ENCODE data around the gene PRDM10. TPM values are rescaled to one million over a fixed set of nuclear protein-coding genes. Genes with fewer than 3 reads are reported as not detected.

The PRDM10 gene
- total RNA-seq, 1 experiment from 2014 or later: 9.2 TPM

- no peaks in the 10 kb centered on the region for H4K20me1 ChIP-seq (ENCODE audit: insufficient read depth)
- H3K27ac ChIP-seq (ENCODE audit: low read depth, low read length): no peak overlapping the region
- H2AFZ ChIP-seq (ENCODE audit: low read depth, low read length, poor library complexity, severe bottlenecking): no peak overlapping the region
- H3K36me3 ChIP-seq (ENCODE audit: control insufficient read depth in 1 of 2, insufficient read depth in 2 of 2, low read length in 2 of 2): peaks cover 73 to 80% of the 10 kb centered on the region in 2 experiments
- H3K4me2 ChIP-seq (ENCODE audit: low read length): no peak overlapping the region
- DNase-seq (ENCODE audit: low read depth, low spot score) (no peak), ATAC-seq (peak; percentile 89)
- H3K4me1 ChIP-seq (ENCODE audit: control insufficient read depth in 1 of 2, insufficient read depth in 2 of 2, low read length in 2 of 2): no peaks in the 10 kb centered on the region
- H3K4me3 ChIP-seq (replicated peaks in 1 of 2; ENCODE audit: low read depth in 1 of 2, low read length in 2 of 2): no peak overlapping the region
- TF ChIP-seq JUND (IDR thresholded peaks at IDR 0.05): no peak
- TF ChIP-seq RAD21 (IDR thresholded peaks at IDR 0.05; ENCODE audit: low read depth): peak; percentile 56; the same call in 1 of the 2 replicates
- TF ChIP-seq CTCF (IDR thresholded peaks at IDR 0.05 in 2 of 3, conservative IDR thresholded peaks at IDR 0.05 in 1 of 3; ENCODE audit: borderline replicate concordance in 1 of 3, insufficient read depth in 1 of 3, low read depth in 2 of 3, low read length in 2 of 3): peak; percentile 33 to 76 (median 73); a peak in 5 of 6 replicates
- TF ChIP-seq MAX (IDR thresholded peaks at IDR 0.05): no peak
- H3K79me2 ChIP-seq (ENCODE audit: insufficient read depth, low read length): no peaks in the 10 kb centered on the region; the same call in 1 of the 2 replicates
- H3K9me2 ChIP-seq (ENCODE audit: insufficient read depth): no peaks in the 10 kb centered on the region
- intact Hi-C loops (cut with micrococcal nuclease): no loop called here
- RAD21 ChIA-PET (ENCODE audit: low non-redundant PET in 1 of 2, low total read pairs in 2 of 2, uncharacterized antibody in 2 of 2, unreplicated experiment in 2 of 2): interaction anchor here (1.0 to 1.3 kb wide), 2 partner anchors 251 kb away, joined by 4 to 5 read pairs; no protein-coding TSS in a partner anchor
- POLR2A ChIA-PET: no interaction called here
- no peaks in the 10 kb centered on the region for H3K27me3 ChIP-seq (ENCODE audit: insufficient read depth, low read length)
- no peak overlapping the region for H3K9ac ChIP-seq (ENCODE audit: low read length)
- no TSS peak for BruUV-seq (replicated peaks)
- CTCF ChIA-PET: interaction anchor here (0.9 to 2.7 kb wide), 5 partner anchors 98 to 265 kb away, joined by 3 to 24 read pairs (median 3); no protein-coding TSS in a partner anchor
- no peaks in the 10 kb centered on the region for H3K9me3 ChIP-seq (ENCODE audit: control insufficient read depth in 1 of 2, insufficient read depth in 1 of 2, low read depth in 1 of 2, low read length in 2 of 2)
These were observed 121.0 kb downstream of the PRDM10 start for GRCh38 chr11:129881570-129882170.

- ChIA-PET POLR2A (no interaction called here), RAD21 (ENCODE audit: low non-redundant PET in 1 of 2, low total read pairs in 2 of 2, uncharacterized antibody in 2 of 2, unreplicated experiment in 2 of 2) (no interaction called here), CTCF (no interaction called here)
- H3K36me3 ChIP-seq (ENCODE audit: control insufficient read depth in 1 of 2, insufficient read depth in 2 of 2, low read length in 2 of 2): peaks cover 71 to 80% of the 10 kb centered on the region in 2 experiments
- intact Hi-C loops (cut with micrococcal nuclease): no loop called here
- H3K27me3 ChIP-seq (ENCODE audit: insufficient read depth, low read length): no peaks in the 10 kb centered on the region
- H4K20me1 ChIP-seq (ENCODE audit: insufficient read depth): no peaks in the 10 kb centered on the region
- TF ChIP-seq SRF (IDR thresholded peaks at IDR 0.05; ENCODE audit: low read depth) (no peak), SP1 (IDR thresholded peaks at IDR 0.05; ENCODE audit: low read depth) (no peak), MAX (IDR thresholded peaks at IDR 0.05) (no peak), POLR2AphosphoS5 (IDR thresholded peaks at IDR 0.05; ENCODE audit: low read depth, low read length) (no peak), ELF1 (IDR thresholded peaks at IDR 0.05; ENCODE audit: borderline replicate concordance, low read depth) (no peak), REST (IDR thresholded peaks at IDR 0.05; ENCODE audit: low read depth) (no peak), TCF7L2 (IDR thresholded peaks at IDR 0.05; ENCODE audit: borderline replicate concordance, extremely low read depth, insufficient read depth, insufficient read length) (no peak)
- no peaks in the 10 kb centered on the region; the same call in 1 of the 2 replicates for H3K79me2 ChIP-seq (ENCODE audit: insufficient read depth, low read length)
- DNase-seq (ENCODE audit: low read depth, low spot score) (no peak), ATAC-seq (no peak)
- no TSS peak for BruUV-seq (replicated peaks)
- H3K9me2 ChIP-seq (ENCODE audit: insufficient read depth): no peaks in the 10 kb centered on the region
- no peaks in the 10 kb centered on the region for H3K4me1 ChIP-seq (ENCODE audit: control insufficient read depth in 1 of 2, insufficient read depth in 2 of 2, low read length in 2 of 2)
- H3K4me2 ChIP-seq (ENCODE audit: low read length): no peak overlapping the region
- H3K9ac ChIP-seq (ENCODE audit: low read length): no peak overlapping the region
- H3K27ac ChIP-seq (ENCODE audit: low read depth, low read length): no peak overlapping the region
- H3K4me3 ChIP-seq (replicated peaks in 1 of 2; ENCODE audit: low read depth in 1 of 2, low read length in 2 of 2): no peak overlapping the region
- no peaks in the 10 kb centered on the region for H3K9me3 ChIP-seq (ENCODE audit: control insufficient read depth in 1 of 2, insufficient read depth in 1 of 2, low read depth in 1 of 2, low read length in 2 of 2)
- no peak overlapping the region for H2AFZ ChIP-seq (ENCODE audit: low read depth, low read length, poor library complexity, severe bottlenecking)
These were observed 122.3 kb downstream of the PRDM10 start for GRCh38 chr11:129880311-129880710.
